H1 (cell line): ENCODE measurements around the gene ASMTL. TPM values are rescaled to one million over a fixed set of nuclear protein-coding genes. Genes with fewer than 3 reads are reported as not detected.

ENCODE experiments used
- CTCF ChIA-PET: fragments of 300-600 bp; sonication (Branson Sonifier 250); formaldehyde crosslinking; loops from one replicate; lab custom pipeline; 2021; ENCODE audit not compliant: partially characterized antibody; lab: Charles Lee
- POLR2A ChIA-PET: fragments of 300-600 bp; sonication (Branson Sonifier 250); formaldehyde crosslinking; loops from one replicate; lab custom pipeline; 2021; ENCODE audit warnings: inconsistent platforms; ENCODE audit not compliant: partially characterized antibody; lab: Charles Lee
- DNase-seq, 2 experiments: peaks; one replicate each; pipeline versions ENCODE4 v3.0.0 to v3.0.0-alpha.2; 2010 to 2022; ENCODE audit warnings: low spot score in 2 of 2, low read depth in 1 of 2, mixed read lengths in 1 of 2
- FAIRE-seq: peaks from 2 replicates; lab custom pipeline; 2011; peaks lifted over from hg19 to GRCh38; lab: Jason Lieb, UNC
- H2AFZ ChIP-seq: 2 replicates; pipeline ENCODE4 v1.8.1; 2012; ENCODE audit warnings: low read length, inconsistent platforms
- H2AK5ac ChIP-seq: 2 replicates; pipeline ENCODE4 v1.6.1; 2013; ENCODE audit warnings: low read depth, low read length
- H2BK120ac ChIP-seq: replicated peaks from 2 replicates; pipeline ENCODE3; 2013; ENCODE audit warnings: low read depth, low read length, inconsistent platforms
- H2BK12ac ChIP-seq: 2 replicates; pipeline ENCODE4 v1.6.1; 2013; ENCODE audit warnings: low read depth, low read length
- H2BK15ac ChIP-seq: 2 replicates; pipeline ENCODE4 v1.6.1; 2013; ENCODE audit warnings: low read length
- H2BK20ac ChIP-seq: 2 replicates; pipeline ENCODE4 v1.6.1; 2013; ENCODE audit warnings: low read length
- H2BK5ac ChIP-seq: 2 replicates; pipeline ENCODE4 v1.6.1; 2013; ENCODE audit warnings: low read depth, low read length
- H3K14ac ChIP-seq: 2 replicates; pipeline ENCODE4 v1.6.1; 2013; ENCODE audit warnings: inconsistent platforms; ENCODE audit not compliant: insufficient read length
- H3K18ac ChIP-seq: 2 replicates; pipeline ENCODE4 v1.6.1; 2013; ENCODE audit warnings: low read length; ENCODE audit errors: extremely low read depth
- H3K23ac ChIP-seq: 2 replicates; pipeline ENCODE4 v1.6.1; 2013; ENCODE audit warnings: inconsistent platforms; ENCODE audit not compliant: insufficient read length
- H3K23me2 ChIP-seq: 2 replicates; pipeline ENCODE4 v1.6.1; 2013; ENCODE audit warnings: low read depth, low read length
- H3K27ac ChIP-seq: 2 replicates; pipeline ENCODE4 v1.6.1; 2011; ENCODE audit warnings: low read depth, low read length, inconsistent platforms
- H3K27me3 ChIP-seq, 4 experiments: replicated peaks in 1 of 4; 1 replicate in 1 of 4; 2 replicates in 3 of 4; pipeline versions ENCODE4 v1.6.1 to v1.8.1; 2011 to 2013; ENCODE audit warnings: low read length in 3 of 4, mild to moderate bottlenecking in 3 of 4, inconsistent platforms in 2 of 4, mixed read lengths in 2 of 4, moderate library complexity in 1 of 4; ENCODE audit not compliant: control insufficient read depth in 3 of 4, insufficient read depth in 3 of 4; ENCODE audit errors: extremely low read depth in 1 of 4
- H3K36me3 ChIP-seq, 4 experiments: 2 replicates each; pipeline versions ENCODE4 v1.6.1 to v1.8.1; 2011 to 2013; ENCODE audit warnings: mild to moderate bottlenecking in 4 of 4, low read length in 3 of 4, moderate library complexity in 2 of 4, control low read depth in 1 of 4, inconsistent platforms in 1 of 4; ENCODE audit not compliant: insufficient read depth in 4 of 4, control insufficient read depth in 2 of 4
- H3K4ac ChIP-seq: replicated peaks from 2 replicates; pipeline ENCODE3; 2013; ENCODE audit warnings: low read length, low read depth, mixed read lengths, inconsistent platforms; ENCODE audit not compliant: insufficient read length
- H3K4me1 ChIP-seq, 4 experiments: replicated peaks in 1 of 4; 1 replicate in 1 of 4; 2 replicates in 3 of 4; pipeline versions ENCODE4 v1.6.1 to v1.8.1; 2011 to 2013; ENCODE audit warnings: low read length in 3 of 4, inconsistent platforms in 2 of 4, mixed read lengths in 1 of 4; ENCODE audit not compliant: insufficient read depth in 4 of 4, control insufficient read depth in 3 of 4
- H3K4me2 ChIP-seq, 2 experiments: 2 replicates each; pipeline versions ENCODE4 v1.6.1 to v1.8.1; 2011 to 2013; ENCODE audit warnings: low read depth in 2 of 2, low read length in 2 of 2, control low read depth in 1 of 2, inconsistent platforms in 1 of 2, mild to moderate bottlenecking in 1 of 2; ENCODE audit not compliant: insufficient read depth in 1 of 2
- H3K4me3 ChIP-seq, 4 experiments: fragments of 200-600, 300-600 bp in 1 of 4; sonication (generic), shearing (Covaris generic), sonication (Bioruptor Twin) in 1 of 4; 2 replicates each; pipeline versions ENCODE4 v1.5.1 to v1.8.1; 2011 to 2016; ENCODE audit warnings: low read length in 4 of 4, low read depth in 3 of 4, control low read depth in 2 of 4, inconsistent platforms in 2 of 4, mild to moderate bottlenecking in 2 of 4, mixed read lengths in 1 of 4, moderate library complexity in 1 of 4; ENCODE audit not compliant: insufficient read depth in 2 of 4; ENCODE audit errors: extremely low read depth in 1 of 4
- H3K56ac ChIP-seq: replicated peaks from 2 replicates; pipeline ENCODE3; 2013; ENCODE audit warnings: low read depth, mild to moderate bottlenecking, mixed read lengths, low read length, inconsistent platforms; ENCODE audit not compliant: insufficient read length
- H3K79me1 ChIP-seq: 2 replicates; pipeline ENCODE4 v1.6.1; 2013; ENCODE audit warnings: low read depth, low read length, control low read depth
- H3K79me2 ChIP-seq, 2 experiments: 2 replicates each; pipeline versions ENCODE4 v1.6.1 to v1.8.1; 2012 to 2013; ENCODE audit warnings: low read length in 2 of 2, mild to moderate bottlenecking in 2 of 2, inconsistent platforms in 1 of 2; ENCODE audit not compliant: insufficient read depth in 2 of 2, control insufficient read depth in 1 of 2
- H3K9ac ChIP-seq, 4 experiments: replicated peaks in 1 of 4; 1 replicate in 1 of 4; 2 replicates in 3 of 4; pipeline versions ENCODE4 v1.6.1 to v1.8.1; 2011 to 2013; ENCODE audit warnings: low read depth in 3 of 4, low read length in 3 of 4, control low read depth in 2 of 4, mild to moderate bottlenecking in 2 of 4, moderate library complexity in 2 of 4, inconsistent platforms in 1 of 4; ENCODE audit errors: extremely low read depth in 1 of 4
- H3K9me3 ChIP-seq, 2 experiments: 2 replicates each; pipeline versions ENCODE4 v1.6.1 to v1.8.1; 2012 to 2013; ENCODE audit warnings: mild to moderate bottlenecking in 2 of 2, moderate library complexity in 2 of 2, control low read depth in 1 of 2, inconsistent platforms in 1 of 2, low read depth in 1 of 2, low read length in 1 of 2, mixed read lengths in 1 of 2; ENCODE audit not compliant: insufficient read depth in 2 of 2
- H4K20me1 ChIP-seq, 2 experiments: replicated peaks in 1 of 2; 2 replicates each; pipeline versions ENCODE3 to v1.8.1; 2011 to 2013; ENCODE audit warnings: inconsistent platforms in 2 of 2, low read length in 2 of 2, mild to moderate bottlenecking in 1 of 2; ENCODE audit not compliant: insufficient read depth in 2 of 2, control insufficient read depth in 1 of 2
- H4K5ac ChIP-seq: 2 replicates; pipeline ENCODE4 v1.6.1; 2013; ENCODE audit warnings: low read length, low read depth, mixed read lengths, inconsistent platforms; ENCODE audit not compliant: insufficient read length
- H4K8ac ChIP-seq: 2 replicates; pipeline ENCODE4 v1.8.0; 2013; ENCODE audit warnings: mild to moderate bottlenecking, moderate library complexity, low read length, inconsistent platforms; ENCODE audit not compliant: insufficient read depth; ENCODE audit errors: extremely low read depth
- H4K91ac ChIP-seq: replicated peaks from 2 replicates; pipeline ENCODE3; 2013; ENCODE audit warnings: low read length, mixed read lengths, inconsistent platforms; ENCODE audit not compliant: insufficient read length
- JUN ChIP-seq: IDR thresholded peaks from 2 replicates; pipeline ENCODE4 v1.6.1; 2011; ENCODE audit warnings: low read depth, mild to moderate bottlenecking, improper control_type of control experiment, low read length
- JUND ChIP-seq: IDR thresholded peaks from 2 replicates; pipeline ENCODE4 v1.6.1; 2011; ENCODE audit warnings: mild to moderate bottlenecking, improper control_type of control experiment, low read length
- POLR2A ChIP-seq, 2 experiments: IDR thresholded peaks; 1 replicate in 1 of 2; 2 replicates in 1 of 2; pipeline ENCODE4 v1.6.1; 2011; ENCODE audit warnings: low read depth in 2 of 2, low read length in 2 of 2, mild to moderate bottlenecking in 2 of 2; ENCODE audit errors: control extremely low read depth in 1 of 2
- RFX5 ChIP-seq: IDR thresholded peaks from 2 replicates; pipeline ENCODE4 v1.6.1; 2011; ENCODE audit warnings: low read depth, low read length, improper control_type of control experiment, borderline replicate concordance
- SIRT6 ChIP-seq: IDR thresholded peaks from one replicate; pipeline ENCODE4 v1.7.1; 2012; ENCODE audit warnings: low read length, inconsistent platforms
- TAF1 ChIP-seq: IDR thresholded peaks from 2 replicates; pipeline ENCODE4 v1.6.1; 2011; ENCODE audit warnings: mild to moderate bottlenecking, low read depth, low read length
- YY1 ChIP-seq: IDR thresholded peaks from 2 replicates; pipeline ENCODE4 v1.6.1; 2011; ENCODE audit warnings: low read depth, mild to moderate bottlenecking, low read length
- WGBS, 2 experiments: shearing (Covaris generic) in 1 of 2; methylation state at CpG; one replicate each; pipeline versions ENCODE4 v1.1.6 to v1.1.7; 2013 to 2015; ENCODE audit warnings: low lambda C conversion rate in 2 of 2, mixed read lengths in 2 of 2, inconsistent platforms in 1 of 2, low coverage in 1 of 2, missing lambda C conversion rate in 1 of 2; ENCODE audit not compliant: insufficient replicate concordance in 2 of 2, insufficient coverage in 1 of 2, insufficient read length in 1 of 2; ENCODE audit errors: extremely low coverage in 1 of 2, missing lambda C conversion rate in 1 of 2; 5-methylcytosine and 5-hydroxymethylcytosine counted together
- polyA plus RNA-seq, 7 experiments: library from polyadenylated mRNA; depleted of rRNA in 3 of 7; stranded (reverse) in 5 of 7; unstranded in 2 of 7; fragments of >200 nt in 5 of 7; fragments of 200-250 nt in 2 of 7; gene quantifications; 1 replicate in 5 of 7; 2 replicates in 1 of 7; 4 replicates in 1 of 7; pipeline versions ENCODE4 v1.2.1 to v1.2.3, GENCODE V29; 2011 to 2013; ENCODE audit warnings: missing spikeins in 2 of 7, mixed read lengths in 2 of 7
- total RNA-seq: library from RNA; stranded (reverse); fragmentation: NEBNext Ultra II Directional; extraction: Animal tissue kit (Norgen Biotek cat#: 25700); gene quantifications from 2 replicates; pipeline ENCODE4 v1.2.1, GENCODE V29; 2021
- TF ChIP-seq, protein P1 (sequence below): IDR thresholded peaks from 2 replicates; pipeline ENCODE4 v1.6.1; 2012; ENCODE audit warnings: inconsistent platforms
- TF ChIP-seq, protein P2 (sequence below): IDR thresholded peaks from 2 replicates; pipeline ENCODE4 v1.6.1; 2012; ENCODE audit warnings: inconsistent platforms
- TF ChIP-seq, protein P3 (sequence below): IDR thresholded peaks from 2 replicates; pipeline ENCODE4 v1.6.1; 2011; ENCODE audit warnings: low read depth, mild to moderate bottlenecking, low read length; ENCODE audit not compliant: insufficient read depth

Gene ASMTL
- total and polyA plus RNA-seq, 2 of the 8 experiments (the other 6 are each of a cell fraction or from before 2014, with no cell fraction given): 75.6 to 81.4 TPM

DNA sequence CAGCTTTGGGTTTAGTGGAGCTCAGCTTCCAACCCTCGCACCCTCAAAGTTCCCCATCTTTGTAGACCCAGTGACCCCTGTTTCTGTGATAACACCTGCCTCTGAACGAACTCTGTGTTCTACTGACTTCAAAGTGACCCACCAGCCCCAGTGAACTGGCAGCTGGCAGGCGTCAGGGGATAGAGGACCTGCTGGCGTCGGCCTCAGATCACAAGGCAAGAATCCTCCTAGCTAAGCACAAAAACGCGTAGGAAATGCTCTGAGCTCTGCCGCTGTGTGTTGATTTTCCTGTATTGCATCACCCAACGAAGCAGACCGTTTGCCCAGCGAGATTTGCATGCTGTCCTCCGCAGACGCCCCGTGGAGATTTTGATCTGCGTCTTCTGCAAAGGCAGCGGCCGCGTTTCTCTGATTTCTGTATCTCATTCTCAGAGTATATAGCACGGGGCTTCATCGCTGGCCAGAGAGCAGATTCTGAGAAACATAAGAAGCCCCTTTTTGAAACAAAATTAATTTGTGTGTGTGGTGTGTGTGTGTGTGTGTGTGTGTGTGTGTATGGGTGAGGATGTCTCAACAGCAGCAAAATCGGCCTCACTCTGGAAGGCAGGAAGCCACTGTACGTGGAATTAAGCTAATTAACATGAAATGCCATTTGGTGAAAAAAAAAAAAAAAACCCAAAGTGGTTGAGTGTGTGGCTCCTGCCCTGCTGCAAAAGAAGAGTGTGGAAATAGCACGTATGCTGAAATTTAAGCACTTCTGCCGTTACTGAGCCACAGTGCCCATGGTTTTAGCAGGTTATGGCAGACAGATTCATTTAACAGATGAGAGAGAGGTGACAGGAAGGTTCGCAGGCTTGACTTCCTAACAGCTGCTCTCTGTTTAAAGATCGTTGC lies 29.2 kb upstream of the ASMTL start:
- CTCF ChIA-PET: no interaction called here
- POLR2A ChIA-PET: no interaction called here
- peak overlapping the region; percentile 8; the same call in 1 of the 2 replicates for H2AK5ac ChIP-seq
- peak overlapping the region; percentile 64 to 74 for H3K4me2 ChIP-seq
- H3K27me3 ChIP-seq: no peaks in the 10 kb centered on the region
- H4K20me1 ChIP-seq: no peaks in the 10 kb centered on the region
- H3K36me3 ChIP-seq: no peaks in the 10 kb centered on the region
- H2BK120ac ChIP-seq: no peak overlapping the region
- peak overlapping the region; percentile 69 for H4K91ac ChIP-seq
- H3K9ac ChIP-seq: peak overlapping the region in 2 of 4 experiments; percentile 19 to 40; a peak in 4 of 7 replicates
- no peaks in the 10 kb centered on the region for H3K23me2 ChIP-seq
- no peak overlapping the region for H4K8ac ChIP-seq
- no peak overlapping the region for H3K14ac ChIP-seq
- no peak overlapping the region for H3K56ac ChIP-seq
- H3K18ac ChIP-seq: peak overlapping the region; percentile 62; the same call in 1 of the 2 replicates
- H3K9me3 ChIP-seq: peaks cover 0 to 10% of the 10 kb centered on the region in 2 experiments; a peak in 2 of 4 replicates
- peak overlapping the region; percentile 44 for H2AFZ ChIP-seq
- peaks cover 4 to 11% (median 5%) of the 10 kb centered on the region in 4 experiments; a peak in 5 of 7 replicates for H3K4me1 ChIP-seq
- peak overlapping the region; percentile 8 for H4K5ac ChIP-seq
- no peaks in the 10 kb centered on the region for H3K79me2 ChIP-seq
- no peak overlapping the region; the same call in 1 of the 2 replicates for H2BK20ac ChIP-seq
- no peak overlapping the region for H3K4ac ChIP-seq
- H3K4me3 ChIP-seq: peak overlapping the region in 3 of 4 experiments; percentile 11 to 42 (median 18); a peak in 6 of 8 replicates
- no peak overlapping the region for H3K23ac ChIP-seq
- peak; percentile 62 for FAIRE-seq
- H3K27ac ChIP-seq: peak overlapping the region; percentile 54; the same call in 1 of the 2 replicates
- peak in 1 of 2 experiments; percentile 33 for DNase-seq
- no peak overlapping the region for H2BK15ac ChIP-seq
- H2BK12ac ChIP-seq: peak overlapping the region; percentile 45; the same call in 1 of the 2 replicates
- H3K79me1 ChIP-seq: no peaks in the 10 kb centered on the region
- 27% methylated on average over 26 of the region's 26 CpGs; no CpG with 5 or more reads in 1 of the 2 experiments for WGBS, 2 experiments
- peak overlapping the region; percentile 62; the same call in 1 of the 2 replicates for H2BK5ac ChIP-seq
- TF ChIP-seq TAF1: peak; percentile 47; the same call in 1 of the 2 replicates
- TF ChIP-seq YY1: no peak
- TF ChIP-seq JUND: peak; percentile 86
- TF ChIP-seq, protein P1, sequence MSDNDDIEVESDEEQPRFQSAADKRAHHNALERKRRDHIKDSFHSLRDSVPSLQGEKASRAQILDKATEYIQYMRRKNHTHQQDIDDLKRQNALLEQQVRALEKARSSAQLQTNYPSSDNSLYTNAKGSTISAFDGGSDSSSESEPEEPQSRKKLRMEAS: peak; percentile 64
- no peak for TF ChIP-seq SIRT6
- no peak for TF ChIP-seq RFX5
- TF ChIP-seq POLR2A (IDR thresholded peaks at IDR 0.05; ENCODE audit: control extremely low read depth in 1 of 2, low read depth in 2 of 2, low read length in 2 of 2): 0 out of 3 replicates have a peak, but pooled peaks of 1 of the 2 experiments have one; percentile 39
- TF ChIP-seq, protein P2, sequence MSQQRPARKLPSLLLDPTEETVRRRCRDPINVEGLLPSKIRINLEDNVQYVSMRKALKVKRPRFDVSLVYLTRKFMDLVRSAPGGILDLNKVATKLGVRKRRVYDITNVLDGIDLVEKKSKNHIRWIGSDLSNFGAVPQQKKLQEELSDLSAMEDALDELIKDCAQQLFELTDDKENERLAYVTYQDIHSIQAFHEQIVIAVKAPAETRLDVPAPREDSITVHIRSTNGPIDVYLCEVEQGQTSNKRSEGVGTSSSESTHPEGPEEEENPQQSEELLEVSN: peak; percentile 46; the same call in 1 of the 2 replicates
- TF ChIP-seq, protein P3, sequence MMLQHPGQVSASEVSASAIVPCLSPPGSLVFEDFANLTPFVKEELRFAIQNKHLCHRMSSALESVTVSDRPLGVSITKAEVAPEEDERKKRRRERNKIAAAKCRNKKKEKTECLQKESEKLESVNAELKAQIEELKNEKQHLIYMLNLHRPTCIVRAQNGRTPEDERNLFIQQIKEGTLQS: peak; percentile 85
- 0 out of 2 replicates have a peak, but pooled peaks have one; percentile 15 for TF ChIP-seq JUN
